LNCAP (cell line): ENCODE measurements around the gene FARS2.

Experiments
- CTCF ChIP-seq: fragments of 450-650 bp; IDR thresholded peaks from 2 replicates; pipeline ENCODE4 v1.5.1; 2017; ENCODE audit warnings: mild to moderate bottlenecking

Gene FARS2

DNA sequence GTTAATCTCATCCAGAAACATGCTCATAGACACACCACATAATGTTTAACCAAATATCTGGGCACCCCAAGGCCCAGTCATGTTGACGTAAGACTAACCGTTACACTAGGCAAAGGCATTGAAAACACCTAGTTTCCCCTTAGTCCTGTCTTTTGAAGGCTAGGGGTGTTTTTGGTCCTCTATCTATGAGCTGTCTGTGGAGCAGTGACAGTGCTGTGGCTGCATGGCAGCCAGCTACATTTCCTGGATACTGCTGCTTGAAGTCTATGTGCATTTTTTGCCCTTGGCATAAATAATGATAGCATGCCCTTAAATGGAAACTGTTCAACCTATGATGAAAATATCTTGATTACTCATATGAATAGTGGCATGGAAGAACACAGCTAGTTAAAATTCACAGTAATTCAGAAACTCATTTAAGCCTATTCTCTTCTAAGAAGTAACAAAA is 18.6 kb downstream of the FARS2 start:
- no peak for TF ChIP-seq CTCF

GRCh38 chr6:5280920-5281319 is 19.6 kb downstream of the FARS2 start:
- no peak for TF ChIP-seq CTCF

DNA sequence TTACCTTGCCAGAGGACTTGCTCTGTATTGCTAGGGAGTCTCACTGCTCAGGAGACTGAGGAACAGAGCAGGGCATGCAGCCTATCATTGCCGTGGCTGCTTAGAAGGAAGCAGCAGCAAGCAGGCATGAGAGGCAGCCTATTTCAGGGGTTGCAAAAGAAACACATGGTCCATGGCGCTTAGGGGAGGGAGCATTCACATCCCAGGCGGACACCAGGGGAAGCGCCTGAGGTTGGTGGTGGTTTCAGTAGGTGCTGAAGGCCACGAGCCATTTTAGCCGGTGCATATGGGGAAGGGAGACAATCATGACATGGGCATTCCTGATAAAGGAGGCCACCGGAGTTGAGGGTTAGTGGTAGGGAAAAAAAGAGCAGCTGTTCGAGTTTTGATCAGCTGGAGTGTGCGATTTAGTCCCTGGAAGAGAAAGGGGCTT is 20.9 kb downstream of the FARS2 start:
- no peak for TF ChIP-seq CTCF

DNA sequence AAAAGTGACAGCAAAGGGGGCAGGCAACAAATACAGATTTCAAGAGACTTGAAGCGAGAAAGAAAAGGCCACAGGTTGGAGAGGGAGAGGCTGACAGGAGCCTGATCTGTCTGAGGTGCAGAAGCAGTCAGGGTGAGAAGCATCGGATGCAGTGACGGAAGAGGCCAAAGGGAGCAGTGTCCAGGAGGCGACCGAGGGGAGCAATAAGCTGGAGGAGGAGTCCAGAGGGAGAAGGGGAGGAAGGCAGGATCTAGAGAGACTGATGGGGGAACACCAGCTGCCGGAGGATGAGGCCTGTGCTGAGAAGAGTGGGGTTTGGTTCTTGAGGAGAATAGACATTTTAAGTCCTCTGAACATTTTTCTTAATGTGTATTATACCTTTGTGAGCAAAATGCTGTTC is 23.8 kb downstream of the FARS2 start:
- TF ChIP-seq CTCF = no peak

DNA sequence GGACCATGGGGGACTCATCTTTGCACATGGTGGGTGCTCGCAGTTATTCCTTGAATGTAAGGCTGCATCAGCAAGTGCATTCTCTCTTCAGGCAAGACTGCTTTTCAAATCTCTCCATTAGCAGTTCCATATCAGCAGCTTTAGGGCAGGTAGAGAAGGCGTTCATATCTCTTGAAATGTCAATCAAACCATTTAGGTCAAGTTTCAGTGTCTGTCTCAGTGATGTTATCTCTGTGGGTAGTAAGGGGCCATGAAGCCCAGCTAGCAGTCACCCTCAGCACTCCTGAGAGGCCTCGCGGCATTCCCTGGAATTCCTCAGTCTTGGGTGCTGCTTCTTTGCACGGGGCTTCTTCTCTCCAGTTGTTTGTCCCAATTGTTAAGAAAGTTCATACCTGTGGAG is 24.2 kb downstream of the FARS2 start:
- no peak for TF ChIP-seq CTCF

- no peak for TF ChIP-seq CTCF
These were observed 25.5 kb downstream of the FARS2 start for GRCh38 chr6:5286780-5287179.

- no peak for TF ChIP-seq CTCF
These were observed 26.1 kb downstream of the FARS2 start for GRCh38 chr6:5287205-5287965.

GRCh38 chr6:5287966-5288297 is 26.6 kb downstream of the FARS2 start:
- no peak for TF ChIP-seq CTCF
